ENCODE measurements around the gene CACNA1E.

The CACNA1E gene

DNA sequence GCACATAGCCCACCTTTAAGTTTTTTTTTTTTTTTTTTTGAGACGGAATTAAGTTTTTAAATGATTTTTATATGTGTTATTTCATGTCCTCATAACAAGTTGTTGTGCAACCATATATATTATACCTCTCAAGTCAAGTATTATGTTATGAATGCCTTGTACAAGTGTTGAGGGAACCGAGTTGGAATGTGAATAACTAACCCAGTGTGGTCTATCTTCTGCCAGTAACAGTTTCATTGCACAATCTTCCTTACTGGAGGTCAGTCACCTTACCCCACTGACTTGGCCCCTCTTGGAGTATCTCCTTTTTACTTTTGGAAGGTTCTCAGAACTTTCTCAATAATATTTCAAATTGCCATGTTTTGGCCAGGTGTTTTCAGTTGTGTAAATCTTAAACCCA is 201.9 kb downstream of the CACNA1E start:
- Histone ChIP-seq H3K9me3 (ENCODE audit: insufficient read depth, low read depth, low read length) (no peaks in the 10 kb centered on the region), H3K4me3 (ENCODE audit: low read length) (no peak overlapping the region), H3K27me3 (ENCODE audit: insufficient read depth, low read length) (no peaks in the 10 kb centered on the region), H3K9ac (ENCODE audit: low read depth, low read length) (no peak overlapping the region), H3K27ac (ENCODE audit: low read depth, low read length) (no peak overlapping the region), H3K36me3 (ENCODE audit: insufficient read depth, low read length) (no peaks in the 10 kb centered on the region), H3K4me1 (ENCODE audit: insufficient read depth, low read length) (no peaks in the 10 kb centered on the region)
- 92% methylated on average over 1 of the region's 2 CpGs for WGBS

DNA sequence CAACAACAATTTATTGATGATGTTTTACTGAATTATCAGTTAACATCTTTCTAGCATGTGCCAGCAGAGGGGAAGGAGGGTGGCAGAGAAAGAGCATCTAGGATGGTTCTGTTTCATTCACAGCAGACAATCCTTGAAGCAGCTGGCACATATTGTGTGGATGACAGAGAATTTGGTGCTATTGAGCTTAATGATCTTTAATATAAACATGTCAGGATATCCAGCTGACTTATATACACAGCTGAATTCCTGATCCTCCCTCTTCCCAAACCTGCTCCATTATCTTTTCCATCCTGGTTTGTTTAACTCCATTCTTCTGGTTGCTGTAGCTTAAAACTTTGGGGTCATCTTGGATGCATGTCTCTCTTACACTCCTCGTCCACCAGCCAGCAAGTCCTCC is 218.6 kb downstream of the CACNA1E start:
- no peak overlapping the region for H3K27ac ChIP-seq (ENCODE audit: low read depth, low read length)
- H3K27me3 ChIP-seq (ENCODE audit: insufficient read depth, low read length) = no peaks in the 10 kb centered on the region
- H3K36me3 ChIP-seq (ENCODE audit: insufficient read depth, low read length) = no peaks in the 10 kb centered on the region
- no peaks in the 10 kb centered on the region; the same call in 1 of the 2 replicates for H3K4me1 ChIP-seq (ENCODE audit: insufficient read depth, low read length)
- H3K9ac ChIP-seq (ENCODE audit: low read depth, low read length) = no peak overlapping the region
- no peaks in the 10 kb centered on the region for H3K9me3 ChIP-seq (ENCODE audit: insufficient read depth, low read depth, low read length)
- 94% methylated on average over 1 of the region's 1 CpG for WGBS
- no peak overlapping the region for H3K4me3 ChIP-seq (ENCODE audit: low read length)

DNA sequence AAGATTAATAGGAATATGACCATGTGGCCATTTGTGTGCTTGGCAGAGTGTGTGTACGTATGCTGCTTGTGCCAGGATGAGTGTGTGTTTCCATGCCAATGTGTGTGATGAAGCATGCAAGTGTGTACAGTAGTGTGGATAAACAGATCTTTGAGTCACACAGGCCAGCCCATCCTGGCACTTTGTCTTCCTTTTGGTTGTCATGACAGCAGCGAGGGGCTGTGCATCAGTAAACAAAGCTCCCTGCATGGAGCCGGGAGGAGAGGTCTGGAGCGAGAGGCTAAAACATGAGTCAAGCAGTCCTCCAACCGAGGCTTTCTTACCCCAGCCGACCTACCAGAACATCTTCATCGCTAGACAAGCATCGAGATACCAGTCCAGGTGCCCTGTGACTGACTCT is 221.2 kb downstream of the CACNA1E start:
- no peak overlapping the region for H3K9ac ChIP-seq (ENCODE audit: low read depth, low read length)
- 77% methylated on average over 8 of the region's 8 CpGs for WGBS
- no peaks in the 10 kb centered on the region for H3K27me3 ChIP-seq (ENCODE audit: insufficient read depth, low read length)
- H3K36me3 ChIP-seq (ENCODE audit: insufficient read depth, low read length) = no peaks in the 10 kb centered on the region
- no peaks in the 10 kb centered on the region for H3K9me3 ChIP-seq (ENCODE audit: insufficient read depth, low read depth, low read length)
- no peak overlapping the region for H3K27ac ChIP-seq (ENCODE audit: low read depth, low read length)
- no peak overlapping the region for H3K4me3 ChIP-seq (ENCODE audit: low read length)
- no peaks in the 10 kb centered on the region; the same call in 1 of the 2 replicates for H3K4me1 ChIP-seq (ENCODE audit: insufficient read depth, low read length)

DNA sequence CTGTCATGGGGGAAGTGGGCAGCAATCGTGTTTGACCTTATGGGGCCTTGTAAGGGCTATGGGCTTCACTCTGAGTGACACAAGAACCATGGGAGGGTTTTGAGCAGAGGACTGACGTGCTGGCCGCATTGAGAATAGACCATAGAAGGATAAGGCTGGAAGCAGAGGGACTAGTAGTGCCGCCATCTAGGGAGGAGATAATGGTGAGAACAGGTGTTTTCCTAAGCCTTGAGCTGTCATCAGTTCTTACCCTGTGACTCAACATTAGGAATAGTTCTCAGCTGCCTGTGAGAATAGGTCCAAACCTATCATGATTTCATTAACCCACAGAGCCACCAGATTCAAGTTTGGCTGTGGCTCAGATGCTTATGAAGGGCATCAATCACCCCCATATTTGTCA is 228.5 kb downstream of the CACNA1E start:
- H3K36me3 ChIP-seq (ENCODE audit: insufficient read depth, low read length) = no peaks in the 10 kb centered on the region
- H3K9me3 ChIP-seq (ENCODE audit: insufficient read depth, low read depth, low read length) = no peaks in the 10 kb centered on the region
- H3K4me3 ChIP-seq (ENCODE audit: low read length) = no peak overlapping the region
- H3K27me3 ChIP-seq (ENCODE audit: insufficient read depth, low read length) = no peaks in the 10 kb centered on the region
- no peak overlapping the region for H3K9ac ChIP-seq (ENCODE audit: low read depth, low read length)
- 93% methylated on average over 4 of the region's 4 CpGs for WGBS
- H3K27ac ChIP-seq (ENCODE audit: low read depth, low read length) = no peak overlapping the region
- H3K4me1 ChIP-seq (ENCODE audit: insufficient read depth, low read length) = peaks cover 20% of the 10 kb centered on the region

DNA sequence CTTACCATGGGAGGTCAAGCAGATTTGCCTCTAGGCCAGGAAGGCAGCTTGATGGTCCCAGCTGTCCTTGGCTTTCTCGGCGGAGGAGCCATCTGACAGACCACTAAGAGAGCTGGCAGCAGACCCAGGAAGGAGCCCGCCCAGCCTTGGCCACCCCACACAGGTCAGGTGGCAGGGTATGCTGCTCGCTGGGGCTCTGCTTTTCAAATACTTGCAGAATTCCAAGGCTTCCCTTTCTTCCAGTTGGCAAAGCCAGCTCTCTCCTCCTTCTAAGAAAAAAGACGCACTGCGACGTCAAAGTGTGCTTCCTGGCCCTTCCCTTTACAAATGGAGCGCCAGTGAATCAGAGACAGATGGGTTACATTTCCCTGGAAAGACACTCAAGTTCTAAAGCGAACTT is 229.4 kb downstream of the CACNA1E start:
- Histone ChIP-seq H3K9ac (ENCODE audit: low read depth, low read length) (no peak overlapping the region), H3K36me3 (ENCODE audit: insufficient read depth, low read length) (no peaks in the 10 kb centered on the region), H3K4me1 (ENCODE audit: insufficient read depth, low read length) (peaks cover 20% of the 10 kb centered on the region), H3K9me3 (ENCODE audit: insufficient read depth, low read depth, low read length) (no peaks in the 10 kb centered on the region), H3K27ac (ENCODE audit: low read depth, low read length) (no peak overlapping the region), H3K27me3 (ENCODE audit: insufficient read depth, low read length) (no peaks in the 10 kb centered on the region), H3K4me3 (ENCODE audit: low read length) (no peak overlapping the region)
- WGBS = 92% methylated on average over 9 of the region's 9 CpGs

DNA sequence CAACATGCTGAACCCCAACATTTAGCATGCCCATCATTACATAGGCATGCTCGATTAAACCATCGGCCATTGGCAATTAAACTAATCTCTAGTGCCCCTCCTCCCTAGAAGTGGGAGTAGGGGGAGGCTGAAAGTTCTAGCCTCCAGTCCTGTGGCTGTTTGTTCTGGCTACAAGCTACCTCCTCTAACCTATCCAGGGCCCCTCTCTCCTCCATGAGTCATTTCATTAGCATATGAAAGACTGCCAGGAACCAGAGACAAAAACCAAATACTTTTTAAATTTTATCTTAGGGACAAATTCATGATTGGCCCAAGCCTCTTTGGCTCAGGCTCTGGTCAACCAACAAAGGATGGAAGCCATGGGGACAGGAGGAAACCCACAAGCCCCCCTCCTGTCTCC is 231.1 kb downstream of the CACNA1E start:
- no peaks in the 10 kb centered on the region for H3K27me3 ChIP-seq (ENCODE audit: insufficient read depth, low read length)
- no peak overlapping the region for H3K9ac ChIP-seq (ENCODE audit: low read depth, low read length)
- peaks cover 20% of the 10 kb centered on the region for H3K4me1 ChIP-seq (ENCODE audit: insufficient read depth, low read length)
- WGBS = 100% methylated on average over 2 of the region's 2 CpGs
- H3K9me3 ChIP-seq (ENCODE audit: insufficient read depth, low read depth, low read length) = no peaks in the 10 kb centered on the region
- H3K27ac ChIP-seq (ENCODE audit: low read depth, low read length) = no peak overlapping the region
- H3K36me3 ChIP-seq (ENCODE audit: insufficient read depth, low read length) = no peaks in the 10 kb centered on the region
- H3K4me3 ChIP-seq (ENCODE audit: low read length) = no peak overlapping the region

DNA sequence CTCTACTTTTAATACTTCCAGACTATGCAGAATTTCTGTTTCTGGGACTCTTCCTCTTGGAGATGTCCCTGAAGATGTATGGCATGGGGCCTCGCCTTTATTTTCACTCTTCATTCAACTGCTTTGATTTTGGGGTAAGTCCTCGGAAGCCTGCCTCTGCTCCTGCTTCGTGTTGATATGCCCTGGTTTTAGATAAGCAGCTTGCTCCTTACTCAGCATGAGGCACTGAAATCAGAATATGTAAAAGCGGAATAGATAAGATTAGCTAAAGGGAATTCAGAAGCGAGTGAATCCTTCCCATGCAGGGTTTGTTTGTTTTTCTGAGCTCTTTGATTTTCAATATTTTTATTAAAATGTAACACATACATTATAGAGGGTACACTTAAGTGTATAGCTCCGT is 234.7 kb downstream of the CACNA1E start:
- Histone ChIP-seq H3K4me1 (ENCODE audit: insufficient read depth, low read length) (peaks cover 20% of the 10 kb centered on the region), H3K9ac (ENCODE audit: low read depth, low read length) (no peak overlapping the region), H3K27me3 (ENCODE audit: insufficient read depth, low read length) (no peaks in the 10 kb centered on the region), H3K9me3 (ENCODE audit: insufficient read depth, low read depth, low read length) (no peaks in the 10 kb centered on the region), H3K4me3 (ENCODE audit: low read length) (no peak overlapping the region), H3K36me3 (ENCODE audit: insufficient read depth, low read length) (no peaks in the 10 kb centered on the region), H3K27ac (ENCODE audit: low read depth, low read length) (no peak overlapping the region)
- 56% methylated on average over 4 of the region's 6 CpGs for WGBS

DNA sequence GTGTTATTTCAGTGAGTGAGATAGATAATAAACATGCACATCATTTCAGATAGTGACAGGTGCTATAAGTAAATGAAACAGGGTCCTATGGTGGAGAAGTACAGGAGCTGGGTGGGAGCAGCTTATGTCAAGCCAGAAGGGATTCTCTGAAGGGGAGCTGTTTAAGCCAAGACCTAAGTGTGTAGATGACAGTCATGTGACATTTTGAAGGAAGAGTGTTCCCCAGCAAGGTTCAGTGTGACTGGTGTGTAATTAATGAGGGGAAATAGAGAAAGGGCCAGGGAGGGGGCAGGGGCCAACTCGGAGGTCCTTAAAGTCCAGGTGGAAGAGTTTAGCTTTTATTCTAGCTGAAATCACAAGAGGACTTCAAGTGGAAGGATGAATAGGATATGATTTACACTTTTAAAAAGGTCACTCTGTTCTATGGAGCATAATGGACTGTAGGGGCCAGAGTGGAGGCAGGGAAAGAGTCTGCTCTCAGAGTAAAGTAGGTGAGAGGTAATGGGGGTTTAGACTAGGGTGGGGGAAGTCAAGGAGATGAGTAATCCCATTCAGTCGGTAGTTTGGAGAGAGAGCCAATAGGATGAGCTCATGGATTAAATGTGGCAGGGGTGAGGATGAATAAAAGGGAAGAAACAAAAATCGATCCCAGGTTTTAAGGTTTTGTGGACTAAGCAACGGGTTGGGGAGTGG is 243.1 kb downstream of the CACNA1E start:
- no peaks in the 10 kb centered on the region for H3K4me1 ChIP-seq (ENCODE audit: insufficient read depth, low read length)
- no peak overlapping the region for H3K9ac ChIP-seq (ENCODE audit: low read depth, low read length)
- WGBS = 70% methylated on average over 4 of the region's 4 CpGs
- H3K36me3 ChIP-seq (ENCODE audit: insufficient read depth, low read length) = no peaks in the 10 kb centered on the region
- no peaks in the 10 kb centered on the region for H3K9me3 ChIP-seq (ENCODE audit: insufficient read depth, low read depth, low read length)
- H3K27me3 ChIP-seq (ENCODE audit: insufficient read depth, low read length) = no peaks in the 10 kb centered on the region
- H3K27ac ChIP-seq (ENCODE audit: low read depth, low read length) = no peak overlapping the region
- H3K4me3 ChIP-seq (ENCODE audit: low read length) = no peak overlapping the region

DNA sequence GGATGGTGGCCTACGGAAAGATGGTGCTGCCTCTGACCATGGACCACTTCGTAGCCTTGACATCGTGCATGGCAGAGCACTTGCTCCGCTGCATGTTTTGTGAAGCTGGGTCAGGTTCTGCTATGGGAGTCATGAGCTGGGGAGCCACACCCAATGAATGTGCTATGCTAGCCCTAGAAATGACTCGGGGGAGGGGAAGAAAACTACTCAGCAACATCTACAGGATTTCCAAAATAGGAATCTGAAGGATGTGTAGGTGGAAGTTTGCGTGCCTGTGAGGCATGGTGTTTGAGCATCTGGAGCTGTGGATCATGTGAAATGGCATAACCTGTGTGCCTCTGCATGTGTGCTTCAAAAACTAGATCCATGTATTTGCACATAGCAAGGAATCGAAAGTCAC is 247.3 kb downstream of the CACNA1E start:
- H3K27ac ChIP-seq (ENCODE audit: low read depth, low read length) = no peak overlapping the region
- H3K9me3 ChIP-seq (ENCODE audit: insufficient read depth, low read depth, low read length) = no peaks in the 10 kb centered on the region
- H3K4me1 ChIP-seq (ENCODE audit: insufficient read depth, low read length) = no peaks in the 10 kb centered on the region
- no peak overlapping the region for H3K4me3 ChIP-seq (ENCODE audit: low read length)
- no peaks in the 10 kb centered on the region for H3K27me3 ChIP-seq (ENCODE audit: insufficient read depth, low read length)
- WGBS = 97% methylated on average over 7 of the region's 7 CpGs
- H3K9ac ChIP-seq (ENCODE audit: low read depth, low read length) = no peak overlapping the region
- H3K36me3 ChIP-seq (ENCODE audit: insufficient read depth, low read length) = no peaks in the 10 kb centered on the region

DNA sequence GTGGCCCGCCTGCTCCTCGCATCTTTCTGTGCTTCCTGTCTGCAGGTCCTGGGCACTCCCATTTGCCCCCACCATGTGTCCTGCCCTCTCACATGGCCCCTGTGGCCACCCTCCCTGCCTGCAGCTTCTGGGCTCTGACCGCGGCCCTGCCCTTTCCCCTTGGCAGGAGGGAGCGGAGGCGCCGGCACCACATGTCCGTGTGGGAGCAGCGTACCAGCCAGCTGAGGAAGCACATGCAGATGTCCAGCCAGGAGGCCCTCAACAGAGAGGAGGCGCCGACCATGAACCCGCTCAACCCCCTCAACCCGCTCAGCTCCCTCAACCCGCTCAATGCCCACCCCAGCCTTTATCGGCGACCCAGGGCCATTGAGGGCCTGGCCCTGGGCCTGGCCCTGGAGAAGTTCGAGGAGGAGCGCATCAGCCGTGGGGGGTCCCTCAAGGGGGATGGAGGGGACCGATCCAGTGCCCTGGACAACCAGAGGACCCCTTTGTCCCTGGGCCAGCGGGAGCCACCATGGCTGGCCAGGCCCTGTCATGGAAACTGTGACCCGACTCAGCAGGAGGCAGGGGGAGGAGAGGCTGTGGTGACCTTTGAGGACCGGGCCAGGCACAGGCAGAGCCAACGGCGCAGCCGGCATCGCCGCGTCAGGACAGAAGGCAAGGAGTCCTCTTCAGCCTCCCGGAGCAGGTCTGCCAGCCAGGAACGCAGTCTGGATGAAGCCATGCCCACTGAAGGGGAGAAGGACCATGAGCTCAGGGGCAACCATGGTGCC is 249.1 kb downstream of the CACNA1E start:
- Histone ChIP-seq H3K36me3 (ENCODE audit: insufficient read depth, low read length) (no peaks in the 10 kb centered on the region), H3K27ac (ENCODE audit: low read depth, low read length) (no peak overlapping the region), H3K9ac (ENCODE audit: low read depth, low read length) (no peak overlapping the region), H3K9me3 (ENCODE audit: insufficient read depth, low read depth, low read length) (no peaks in the 10 kb centered on the region), H3K27me3 (ENCODE audit: insufficient read depth, low read length) (no peaks in the 10 kb centered on the region), H3K4me3 (ENCODE audit: low read length) (no peak overlapping the region), H3K4me1 (ENCODE audit: insufficient read depth, low read length) (no peaks in the 10 kb centered on the region)
- WGBS = 96% methylated on average over 31 of the region's 31 CpGs

DNA sequence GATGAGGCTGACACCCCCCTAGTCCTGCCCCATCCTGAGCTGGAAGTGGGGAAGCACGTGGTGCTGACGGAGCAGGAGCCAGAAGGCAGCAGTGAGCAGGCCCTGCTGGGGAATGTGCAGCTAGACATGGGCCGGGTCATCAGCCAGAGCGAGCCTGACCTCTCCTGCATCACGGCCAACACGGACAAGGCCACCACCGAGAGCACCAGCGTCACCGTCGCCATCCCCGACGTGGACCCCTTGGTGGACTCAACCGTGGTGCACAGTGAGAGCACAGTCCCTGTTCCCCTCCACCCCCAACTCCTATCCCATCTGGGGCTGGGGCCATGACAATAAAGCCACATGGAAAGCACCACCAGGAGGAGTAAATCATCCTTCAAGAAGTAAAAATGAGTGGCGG is 250.2 kb downstream of the CACNA1E start:
- H3K4me1 ChIP-seq (ENCODE audit: insufficient read depth, low read length) = no peaks in the 10 kb centered on the region
- no peak overlapping the region for H3K9ac ChIP-seq (ENCODE audit: low read depth, low read length)
- no peak overlapping the region for H3K27ac ChIP-seq (ENCODE audit: low read depth, low read length)
- no peaks in the 10 kb centered on the region for H3K9me3 ChIP-seq (ENCODE audit: insufficient read depth, low read depth, low read length)
- H3K27me3 ChIP-seq (ENCODE audit: insufficient read depth, low read length) = no peaks in the 10 kb centered on the region
- whole genome bisulfite sequencing = 95% methylated on average over 14 of the region's 14 CpGs
- no peaks in the 10 kb centered on the region for H3K36me3 ChIP-seq (ENCODE audit: insufficient read depth, low read length)
- no peak overlapping the region for H3K4me3 ChIP-seq (ENCODE audit: low read length)
